Suprapubic skin (tissue), 4 donors: ENCODE data around the gene CUL2. TPM values are rescaled to one million over a fixed set of nuclear protein-coding genes. Genes with fewer than 3 reads are reported as not detected.
A peak's percentile ranks its signal among the peaks of the same experiment; 100 is the strongest.

Experiments
- DNase-seq, 2 donors: peaks; one replicate each; pipeline ENCODE4 v3.0.0-alpha.2; 2019; ENCODE audit warnings: low spot score in 2 of 2
- H3K27ac ChIP-seq: fragments of 200-600 bp; sonication (generic); one replicate; pipeline ENCODE4 v1.5.1; 2019
- H3K27me3 ChIP-seq: fragments of 200-600 bp; sonication (generic); one replicate; pipeline ENCODE4 v1.5.1; 2019
- H3K36me3 ChIP-seq: fragments of 200-600 bp; sonication (generic); one replicate; pipeline ENCODE4 v1.5.1; 2019
- H3K4me1 ChIP-seq: fragments of 200-600 bp; sonication (generic); one replicate; pipeline ENCODE4 v1.5.1; 2019
- H3K4me3 ChIP-seq: fragments of 200-600 bp; sonication (generic); one replicate; pipeline ENCODE4 v1.5.1; 2019; ENCODE audit warnings: mild to moderate bottlenecking
- H3K9me3 ChIP-seq: fragments of 200-600 bp; sonication (generic); one replicate; pipeline ENCODE4 v1.5.1; 2019
- EP300 ChIP-seq: sonication (generic); formaldehyde crosslinking; IDR thresholded peaks from one replicate; pipeline ENCODE4 v1.6.1; 2017; ENCODE audit warnings: antibody characterized with exemption
- POLR2A ChIP-seq, 2 donors: fragments of 450-650 bp; IDR thresholded peaks; one replicate each; pipeline ENCODE4 v1.6.1; 2017; ENCODE audit warnings: antibody characterized with exemption in 2 of 2, mild to moderate bottlenecking in 2 of 2, moderate library complexity in 2 of 2
- POLR2AphosphoS5 ChIP-seq, 3 donors: sonication (generic); formaldehyde crosslinking; IDR thresholded peaks; one replicate each; pipeline ENCODE4 v1.6.1; 2017; ENCODE audit warnings: antibody characterized with exemption in 3 of 3
- WGBS: methylation state at CpG from one replicate; pipeline ENCODE4 v1.1.5; 2018; 5-methylcytosine and 5-hydroxymethylcytosine counted together
- total RNA-seq, 4 donors: library from RNA; depleted of rRNA; stranded (reverse); fragments of >200 nt; gene quantifications; one replicate each; pipeline ENCODE4 v1.1.0, GENCODE V29; 2016
- TF ChIP-seq, protein P1 (sequence below), 2 donors: fragments of 200-600 bp in 1 of 2; fragments of 450-650 bp in 1 of 2; sonication (generic) in 1 of 2; IDR thresholded peaks; one replicate each; pipeline ENCODE4 v1.5.1; 2016 to 2019; ENCODE audit warnings: antibody characterized with exemption in 2 of 2, mild to moderate bottlenecking in 1 of 2, moderate library complexity in 1 of 2

The CUL2 gene
- total RNA-seq, 4 donors from 2014 or later, result 15.7 to 23.1 (median 18.4) TPM

DNA sequence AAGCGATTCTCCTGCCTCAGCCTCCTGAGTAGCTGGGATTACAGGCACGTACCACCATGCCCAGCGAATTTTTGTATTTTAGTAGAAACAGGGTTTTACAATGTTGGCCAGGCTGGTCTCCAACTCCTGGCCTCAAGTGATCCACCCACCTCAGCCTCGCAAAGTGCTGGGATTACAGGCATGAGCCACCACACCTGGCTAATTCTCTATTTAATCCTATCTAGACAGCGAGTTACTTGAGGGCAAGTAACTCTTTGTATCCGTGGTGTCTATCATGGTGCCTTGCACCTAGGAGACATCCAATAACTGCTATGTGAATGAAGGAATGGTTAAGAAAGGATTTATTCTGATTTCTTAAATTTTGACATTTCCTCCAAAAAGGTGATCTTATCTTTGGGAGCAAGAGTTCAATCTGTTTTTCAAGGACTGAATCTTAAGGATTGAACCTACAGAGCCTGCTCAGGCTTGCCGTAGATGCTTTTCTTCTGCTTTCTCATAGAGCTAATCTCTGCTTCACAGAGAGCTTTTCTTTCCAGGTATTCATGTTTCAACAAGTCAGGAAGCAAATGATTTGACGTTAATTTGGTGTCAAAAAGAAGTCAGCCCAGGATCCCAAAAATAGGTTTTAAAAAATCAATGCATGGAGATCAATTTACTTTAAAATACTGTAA, 101.6 kb downstream of the CUL2 start:
- TF ChIP-seq POLR2AphosphoS5 (IDR thresholded peaks at IDR 0.05) (no peak), POLR2A (IDR thresholded peaks at IDR 0.05) (no peak), EP300 (no peak)
- TF ChIP-seq, protein P1, sequence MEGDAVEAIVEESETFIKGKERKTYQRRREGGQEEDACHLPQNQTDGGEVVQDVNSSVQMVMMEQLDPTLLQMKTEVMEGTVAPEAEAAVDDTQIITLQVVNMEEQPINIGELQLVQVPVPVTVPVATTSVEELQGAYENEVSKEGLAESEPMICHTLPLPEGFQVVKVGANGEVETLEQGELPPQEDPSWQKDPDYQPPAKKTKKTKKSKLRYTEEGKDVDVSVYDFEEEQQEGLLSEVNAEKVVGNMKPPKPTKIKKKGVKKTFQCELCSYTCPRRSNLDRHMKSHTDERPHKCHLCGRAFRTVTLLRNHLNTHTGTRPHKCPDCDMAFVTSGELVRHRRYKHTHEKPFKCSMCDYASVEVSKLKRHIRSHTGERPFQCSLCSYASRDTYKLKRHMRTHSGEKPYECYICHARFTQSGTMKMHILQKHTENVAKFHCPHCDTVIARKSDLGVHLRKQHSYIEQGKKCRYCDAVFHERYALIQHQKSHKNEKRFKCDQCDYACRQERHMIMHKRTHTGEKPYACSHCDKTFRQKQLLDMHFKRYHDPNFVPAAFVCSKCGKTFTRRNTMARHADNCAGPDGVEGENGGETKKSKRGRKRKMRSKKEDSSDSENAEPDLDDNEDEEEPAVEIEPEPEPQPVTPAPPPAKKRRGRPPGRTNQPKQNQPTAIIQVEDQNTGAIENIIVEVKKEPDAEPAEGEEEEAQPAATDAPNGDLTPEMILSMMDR (IDR thresholded peaks at IDR 0.05), result no peak
- no peak overlapping the region for H3K4me3 ChIP-seq
- no peaks in the 10 kb centered on the region for H3K36me3 ChIP-seq
- H3K27me3 ChIP-seq, result no peaks in the 10 kb centered on the region
- peaks cover 4% of the 10 kb centered on the region for H3K4me1 ChIP-seq
- 67% methylated on average over 8 of the region's 8 CpGs for WGBS
- H3K9me3 ChIP-seq, result peaks cover 12% of the 10 kb centered on the region
- no peak overlapping the region for H3K27ac ChIP-seq
- peak in 1 of 2 donors; percentile 37 for DNase-seq

DNA sequence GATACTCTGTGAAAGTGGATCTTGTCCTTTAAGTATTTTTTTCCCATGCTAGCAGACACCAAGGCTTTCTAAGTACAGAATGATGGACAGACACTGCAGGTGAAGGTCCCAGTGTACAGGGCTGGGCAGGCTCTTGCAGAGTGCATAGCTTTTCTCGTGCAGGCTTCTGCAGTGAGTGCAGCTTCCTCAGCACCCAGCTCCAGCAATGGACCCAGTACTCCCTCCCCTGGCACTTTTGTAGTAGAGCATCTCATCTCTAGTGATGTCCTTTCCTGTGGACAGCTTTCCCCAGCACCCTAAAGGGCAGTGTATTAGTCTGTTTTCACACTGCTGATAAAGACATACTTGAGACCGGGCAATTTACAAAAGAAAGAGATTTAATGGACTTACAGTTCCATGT, 104.3 kb downstream of the CUL2 start:
- no peak overlapping the region for H3K4me3 ChIP-seq
- WGBS, result 52% methylated on average over 2 of the region's 2 CpGs
- DNase-seq, result peak in 1 of 2 donors; percentile 32
- H3K27ac ChIP-seq, result no peak overlapping the region
- peaks cover 4% of the 10 kb centered on the region for H3K4me1 ChIP-seq
- no peak for TF ChIP-seq POLR2A (IDR thresholded peaks at IDR 0.05)
- TF ChIP-seq EP300, result no peak
- no peak for TF ChIP-seq POLR2AphosphoS5 (IDR thresholded peaks at IDR 0.05)
- TF ChIP-seq, protein P1 (IDR thresholded peaks at IDR 0.05), result peak in 1 of 2 donors; percentile 8
- H3K27me3 ChIP-seq, result no peaks in the 10 kb centered on the region
- no peaks in the 10 kb centered on the region for H3K36me3 ChIP-seq
- peaks cover 12% of the 10 kb centered on the region for H3K9me3 ChIP-seq

DNA sequence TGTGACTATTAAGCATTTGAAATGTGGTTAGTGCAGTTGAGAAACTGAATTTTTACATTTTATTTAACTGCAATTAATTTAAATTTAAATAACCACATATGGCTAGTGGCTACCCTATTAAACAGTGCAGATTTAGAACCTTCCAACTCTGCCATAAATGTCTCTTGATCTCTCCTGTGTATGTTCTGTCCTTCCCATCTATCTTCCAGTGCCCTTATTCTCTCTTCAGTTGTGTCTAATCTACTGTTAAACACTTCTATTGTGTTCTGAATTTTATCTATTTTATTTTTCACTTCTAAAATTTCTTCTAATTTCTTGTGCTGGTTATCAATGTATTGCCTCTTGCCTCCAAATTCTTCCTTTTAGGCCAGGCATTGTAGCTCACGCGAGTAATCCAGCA, 105.0 kb downstream of the CUL2 start:
- TF ChIP-seq POLR2A (IDR thresholded peaks at IDR 0.05) (no peak), EP300 (no peak), POLR2AphosphoS5 (IDR thresholded peaks at IDR 0.05) (no peak)
- TF ChIP-seq, protein P1 (IDR thresholded peaks at IDR 0.05), result no peak
- Histone ChIP-seq H3K36me3 (no peaks in the 10 kb centered on the region), H3K27me3 (no peaks in the 10 kb centered on the region), H3K9me3 (peaks cover 12% of the 10 kb centered on the region), H3K4me1 (peaks cover 4% of the 10 kb centered on the region), H3K27ac (no peak overlapping the region), H3K4me3 (no peak overlapping the region)
- 98% methylated on average over 2 of the region's 2 CpGs for WGBS
- no peak for DNase-seq

DNA sequence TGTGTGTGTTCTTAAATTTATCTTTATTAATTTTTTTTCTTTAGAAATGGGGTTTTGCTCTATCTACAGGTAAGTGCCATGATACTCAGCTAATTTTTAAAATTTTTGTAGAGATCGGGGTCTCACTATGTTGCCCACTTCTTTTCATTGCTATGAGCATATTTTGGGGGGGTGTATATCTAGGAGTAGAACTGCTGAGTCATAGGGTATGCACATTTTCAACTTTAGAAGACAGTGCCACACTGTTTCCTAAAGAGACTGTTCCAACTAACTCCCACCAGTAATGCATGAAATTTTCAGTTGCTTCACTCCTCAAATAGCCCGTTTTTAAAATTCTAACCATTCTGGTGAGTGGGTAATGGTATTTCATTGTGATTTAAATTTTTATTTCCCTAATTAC, 108.3 kb downstream of the CUL2 start:
- H3K4me1 ChIP-seq, result no peaks in the 10 kb centered on the region
- TF ChIP-seq POLR2AphosphoS5 (IDR thresholded peaks at IDR 0.05), result no peak
- TF ChIP-seq, protein P1 (IDR thresholded peaks at IDR 0.05), result no peak
- TF ChIP-seq EP300, result no peak
- TF ChIP-seq POLR2A (IDR thresholded peaks at IDR 0.05), result no peak

DNA sequence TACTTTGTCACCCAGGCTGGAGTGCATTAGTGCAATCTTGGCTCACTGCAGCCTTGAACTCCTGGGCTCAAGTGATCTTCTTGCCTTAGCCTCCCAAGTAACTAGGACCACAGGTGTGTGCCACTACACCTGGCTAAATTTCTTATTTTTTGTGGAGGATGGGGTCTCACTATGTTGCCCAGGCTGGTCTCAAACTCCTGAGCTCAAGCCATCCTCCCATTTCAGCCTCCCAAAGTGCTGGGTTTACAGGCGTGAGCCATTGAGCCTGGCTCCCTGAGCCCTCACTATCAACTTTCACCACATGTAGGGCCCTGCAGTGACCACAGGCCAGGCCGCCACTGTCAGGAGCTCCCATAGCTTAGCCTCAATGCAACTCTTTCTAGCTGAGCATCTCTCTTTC, 110.2 kb downstream of the CUL2 start:
- no peak overlapping the region for H3K27ac ChIP-seq
- no peak overlapping the region for H3K4me3 ChIP-seq
- no peak for DNase-seq
- no peaks in the 10 kb centered on the region for H3K36me3 ChIP-seq
- WGBS, result 47% methylated on average over 2 of the region's 2 CpGs
- H3K9me3 ChIP-seq, result peaks cover 2% of the 10 kb centered on the region
- H3K4me1 ChIP-seq, result no peaks in the 10 kb centered on the region
- no peaks in the 10 kb centered on the region for H3K27me3 ChIP-seq
- TF ChIP-seq POLR2AphosphoS5 (IDR thresholded peaks at IDR 0.05), result no peak
- no peak for TF ChIP-seq POLR2A (IDR thresholded peaks at IDR 0.05)
- TF ChIP-seq, protein P1 (IDR thresholded peaks at IDR 0.05), result no peak
- no peak for TF ChIP-seq EP300

More for the DNA sequence above, 108.3 kb downstream of the CUL2 start:
- no peak for DNase-seq
- 84% methylated on average over 2 of the region's 2 CpGs for WGBS
- Histone ChIP-seq H3K9me3 (peaks cover 12% of the 10 kb centered on the region), H3K4me3 (no peak overlapping the region), H3K27me3 (no peaks in the 10 kb centered on the region), H3K27ac (no peak overlapping the region), H3K36me3 (no peaks in the 10 kb centered on the region)
